Ascending aorta (tissue), 2 donors: ENCODE data around the gene PLEK. TPM values are rescaled to one million over a fixed set of nuclear protein-coding genes. Genes with fewer than 3 reads are reported as not detected.

Experiments
- DNase-seq, 2 donors: peaks; one replicate each; pipeline ENCODE4 v3.0.0-alpha.2; 2019; ENCODE audit warnings: low spot score in 2 of 2
- H3K27ac ChIP-seq, 2 donors: fragments of 200-600 bp; sonication (generic); one replicate each; pipeline ENCODE4 v1.5.1; 2016 to 2017; ENCODE audit warnings: mild to moderate bottlenecking in 1 of 2
- H3K27me3 ChIP-seq: fragments of 200-600 bp; sonication (generic); one replicate; pipeline ENCODE4 v1.5.1; 2017
- H3K36me3 ChIP-seq, 2 donors: fragments of 200-600 bp; sonication (generic); one replicate each; pipeline ENCODE4 v1.5.1; 2016
- H3K4me1 ChIP-seq, 2 donors: fragments of 200-600 bp; sonication (generic); one replicate each; pipeline ENCODE4 v1.5.1; 2016 to 2017; ENCODE audit warnings: mild to moderate bottlenecking in 1 of 2
- H3K4me3 ChIP-seq, 2 donors: fragments of 200-600 bp; sonication (generic); one replicate each; pipeline ENCODE4 v1.5.1; 2016 to 2017; ENCODE audit warnings: mild to moderate bottlenecking in 1 of 2
- H3K9me3 ChIP-seq, 2 donors: fragments of 200-600 bp; sonication (generic); one replicate each; pipeline ENCODE4 v1.5.1; 2016
- CTCF ChIP-seq, 3 experiments: fragments of 200-600 bp in 2 of 3; fragments of 450-650 bp in 1 of 3; sonication (generic) in 2 of 3; IDR thresholded peaks; one replicate each; pipeline ENCODE4 v1.5.1; 2016 to 2019; ENCODE audit warnings: antibody characterized with exemption in 3 of 3, mild to moderate bottlenecking in 1 of 3, moderate library complexity in 1 of 3
- intact Hi-C: fragments of 100-400 bp; cut with DNase I; formaldehyde crosslinking; loops from one replicate; pipeline ENCODE4 v1.15.1; 2023
- total RNA-seq: library from RNA; depleted of rRNA; stranded (reverse); fragments of >200 nt; gene quantifications from one replicate; pipeline ENCODE4 v1.1.0, GENCODE V29; 2016

Gene PLEK
- total RNA-seq, 1 donor from 2014 or later = 1.5 TPM

- H3K27me3 ChIP-seq = no peaks in the 10 kb centered on the region
These were observed 32.1 kb upstream of the PLEK start for GRCh38 chr2:68333009-68333408.

GRCh38 chr2:68333931-68334330 lies 31.2 kb upstream of the PLEK start:
- TF ChIP-seq CTCF (IDR thresholded peaks at IDR 0.05) = no peak
- H3K9me3 ChIP-seq = no peaks in the 10 kb centered on the region
- H3K4me1 ChIP-seq = no peaks in the 10 kb centered on the region
- intact Hi-C loops = no loop called here
- no peaks in the 10 kb centered on the region for H3K36me3 ChIP-seq
- no peaks in the 10 kb centered on the region for H3K27me3 ChIP-seq
- DNase-seq = no peak
- H3K27ac ChIP-seq = no peak overlapping the region
- H3K4me3 ChIP-seq = no peak overlapping the region

More at GRCh38 chr2:68333009-68333408, 32.1 kb upstream of the PLEK start:
- intact Hi-C loops = no loop called here
- Histone ChIP-seq H3K9me3 (no peaks in the 10 kb centered on the region), H3K4me1 (no peaks in the 10 kb centered on the region), H3K4me3 (no peak overlapping the region), H3K36me3 (no peaks in the 10 kb centered on the region), H3K27ac (no peak overlapping the region)
- TF ChIP-seq CTCF (IDR thresholded peaks at IDR 0.05) = no peak
- no peak for DNase-seq

GRCh38 chr2:68336192-68336591 lies 28.9 kb upstream of the PLEK start:
- H3K9me3 ChIP-seq = no peaks in the 10 kb centered on the region
- intact Hi-C loops = no loop called here
- no peak for DNase-seq
- H3K4me3 ChIP-seq = no peak overlapping the region
- TF ChIP-seq CTCF (IDR thresholded peaks at IDR 0.05) = no peak
- H3K36me3 ChIP-seq = no peaks in the 10 kb centered on the region
- no peak overlapping the region for H3K27ac ChIP-seq
- H3K27me3 ChIP-seq = no peaks in the 10 kb centered on the region
- no peaks in the 10 kb centered on the region for H3K4me1 ChIP-seq

- H3K4me1 ChIP-seq = no peaks in the 10 kb centered on the region
- DNase-seq = no peak
- no peak for TF ChIP-seq CTCF (IDR thresholded peaks at IDR 0.05)
- intact Hi-C loops = no loop called here
- no peaks in the 10 kb centered on the region for H3K27me3 ChIP-seq
- H3K36me3 ChIP-seq = no peaks in the 10 kb centered on the region
- H3K27ac ChIP-seq = no peak overlapping the region
- no peak overlapping the region for H3K4me3 ChIP-seq
- no peaks in the 10 kb centered on the region for H3K9me3 ChIP-seq
These were observed 24.6 kb upstream of the PLEK start for GRCh38 chr2:68340226-68341061.

DNA sequence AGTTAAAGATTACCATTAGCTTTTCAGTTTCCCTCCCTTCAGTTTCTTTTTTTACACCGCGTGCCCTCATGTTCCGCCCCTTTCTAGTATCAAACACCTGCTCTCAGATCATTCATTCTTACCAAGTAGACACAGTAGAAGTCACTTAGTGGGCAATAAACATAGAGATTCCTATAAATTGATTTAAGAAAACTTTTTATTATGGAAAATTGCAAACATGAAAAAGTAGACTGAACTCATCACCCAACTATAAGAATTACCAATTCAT lies 24.1 kb upstream of the PLEK start:
- Histone ChIP-seq H3K36me3 (no peaks in the 10 kb centered on the region), H3K4me3 (no peak overlapping the region), H3K27me3 (no peaks in the 10 kb centered on the region), H3K27ac (no peak overlapping the region), H3K4me1 (no peaks in the 10 kb centered on the region), H3K9me3 (no peaks in the 10 kb centered on the region)
- DNase-seq = no peak
- TF ChIP-seq CTCF (IDR thresholded peaks at IDR 0.05) = no peak
- intact Hi-C loops = no loop called here

DNA sequence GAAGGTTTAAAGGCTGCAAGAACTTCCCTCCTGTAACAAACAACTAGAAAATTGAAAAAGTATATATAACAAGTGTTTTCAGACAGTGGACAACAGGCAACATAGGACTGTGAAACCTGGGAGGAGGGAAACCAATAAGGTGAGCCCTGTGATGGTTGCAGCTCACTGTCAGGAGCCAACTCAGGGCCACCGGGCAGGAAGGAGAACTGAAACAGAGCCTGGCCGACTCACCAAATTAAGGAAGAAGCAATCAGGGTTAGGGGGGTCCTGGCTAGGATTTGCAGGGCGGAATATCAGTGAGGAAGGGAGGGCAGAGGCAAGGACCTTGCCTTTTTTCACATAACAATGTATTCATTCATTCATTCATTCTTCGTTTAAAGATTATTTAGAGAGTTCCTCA lies 23.5 kb upstream of the PLEK start:
- intact Hi-C loops = no loop called here
- DNase-seq = no peak
- Histone ChIP-seq H3K27ac (no peak overlapping the region), H3K36me3 (no peaks in the 10 kb centered on the region), H3K9me3 (no peaks in the 10 kb centered on the region), H3K4me3 (no peak overlapping the region), H3K27me3 (no peaks in the 10 kb centered on the region), H3K4me1 (no peaks in the 10 kb centered on the region)
- TF ChIP-seq CTCF (IDR thresholded peaks at IDR 0.05) = no peak
